Measurements from ENCODE around the gene KCNQ1.

DNA sequence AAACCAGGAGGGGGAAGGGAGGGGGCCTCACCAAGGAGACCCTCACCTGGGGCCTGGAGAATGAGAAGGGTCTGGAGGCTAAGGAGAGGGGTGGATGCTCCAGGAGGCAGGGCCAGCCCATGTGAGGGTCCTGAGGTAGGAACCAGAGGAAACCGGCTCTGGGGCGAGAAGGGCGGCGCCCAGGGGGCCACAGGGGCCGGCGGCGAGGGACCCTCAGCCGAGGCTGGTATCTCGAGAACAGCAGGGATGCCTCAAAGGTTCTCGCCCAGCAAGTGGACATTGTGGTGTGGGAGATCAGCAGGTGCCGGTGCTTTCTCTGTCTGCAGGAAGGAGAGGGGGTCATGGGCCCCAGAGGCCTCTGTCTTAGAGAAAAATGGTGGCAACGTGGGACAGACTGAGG lies 392.8 kb downstream of the KCNQ1 start:
- TF ChIP-seq, protein P1, sequence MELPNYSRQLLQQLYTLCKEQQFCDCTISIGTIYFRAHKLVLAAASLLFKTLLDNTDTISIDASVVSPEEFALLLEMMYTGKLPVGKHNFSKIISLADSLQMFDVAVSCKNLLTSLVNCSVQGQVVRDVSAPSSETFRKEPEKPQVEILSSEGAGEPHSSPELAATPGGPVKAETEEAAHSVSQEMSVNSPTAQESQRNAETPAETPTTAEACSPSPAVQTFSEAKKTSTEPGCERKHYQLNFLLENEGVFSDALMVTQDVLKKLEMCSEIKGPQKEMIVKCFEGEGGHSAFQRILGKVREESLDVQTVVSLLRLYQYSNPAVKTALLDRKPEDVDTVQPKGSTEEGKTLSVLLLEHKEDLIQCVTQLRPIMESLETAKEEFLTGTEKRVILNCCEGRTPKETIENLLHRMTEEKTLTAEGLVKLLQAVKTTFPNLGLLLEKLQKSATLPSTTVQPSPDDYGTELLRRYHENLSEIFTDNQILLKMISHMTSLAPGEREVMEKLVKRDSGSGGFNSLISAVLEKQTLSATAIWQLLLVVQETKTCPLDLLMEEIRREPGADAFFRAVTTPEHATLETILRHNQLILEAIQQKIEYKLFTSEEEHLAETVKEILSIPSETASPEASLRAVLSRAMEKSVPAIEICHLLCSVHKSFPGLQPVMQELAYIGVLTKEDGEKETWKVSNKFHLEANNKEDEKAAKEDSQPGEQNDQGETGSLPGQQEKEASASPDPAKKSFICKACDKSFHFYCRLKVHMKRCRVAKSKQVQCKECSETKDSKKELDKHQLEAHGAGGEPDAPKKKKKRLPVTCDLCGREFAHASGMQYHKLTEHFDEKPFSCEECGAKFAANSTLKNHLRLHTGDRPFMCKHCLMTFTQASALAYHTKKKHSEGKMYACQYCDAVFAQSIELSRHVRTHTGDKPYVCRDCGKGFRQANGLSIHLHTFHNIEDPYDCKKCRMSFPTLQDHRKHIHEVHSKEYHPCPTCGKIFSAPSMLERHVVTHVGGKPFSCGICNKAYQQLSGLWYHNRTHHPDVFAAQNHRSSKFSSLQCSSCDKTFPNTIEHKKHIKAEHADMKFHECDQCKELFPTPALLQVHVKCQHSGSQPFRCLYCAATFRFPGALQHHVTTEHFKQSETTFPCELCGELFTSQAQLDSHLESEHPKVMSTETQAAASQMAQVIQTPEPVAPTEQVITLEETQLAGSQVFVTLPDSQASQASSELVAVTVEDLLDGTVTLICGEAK (IDR thresholded peaks at IDR 0.05), result no peak
- TF ChIP-seq, protein P1 (CRISPR knock-in tag; IDR thresholded peaks at IDR 0.05), result no peak
- TF ChIP-seq SMARCC2 (IDR thresholded peaks at IDR 0.05; ENCODE audit: low read depth), result no peak
- TF ChIP-seq ZEB2 (IDR thresholded peaks at IDR 0.05), result no peak
- no peak for TF ChIP-seq ARID1B (IDR thresholded peaks at IDR 0.05)
- TF ChIP-seq EP300 (IDR thresholded peaks at IDR 0.05; ENCODE audit: low read length), result no peak
- no peak for TF ChIP-seq TAF1 (IDR thresholded peaks at IDR 0.05; ENCODE audit: control insufficient read depth, extremely low read depth, insufficient read depth, low read length, severe bottlenecking)
- TF ChIP-seq EGR1 (conservative IDR thresholded peaks at IDR 0.05), result no peak
- TF ChIP-seq DNMT1 (IDR thresholded peaks at IDR 0.05), result no peak
- no peak for TF ChIP-seq STAG1 (CRISPR knock-in tag; IDR thresholded peaks at IDR 0.05; ENCODE audit: borderline replicate concordance)
- TF ChIP-seq MTA3 (IDR thresholded peaks at IDR 0.05; ENCODE audit: borderline replicate concordance), result no peak
- no peak for TF ChIP-seq ZNF354B (CRISPR knock-in tag; IDR thresholded peaks at IDR 0.05)
- TF ChIP-seq, protein P2, sequence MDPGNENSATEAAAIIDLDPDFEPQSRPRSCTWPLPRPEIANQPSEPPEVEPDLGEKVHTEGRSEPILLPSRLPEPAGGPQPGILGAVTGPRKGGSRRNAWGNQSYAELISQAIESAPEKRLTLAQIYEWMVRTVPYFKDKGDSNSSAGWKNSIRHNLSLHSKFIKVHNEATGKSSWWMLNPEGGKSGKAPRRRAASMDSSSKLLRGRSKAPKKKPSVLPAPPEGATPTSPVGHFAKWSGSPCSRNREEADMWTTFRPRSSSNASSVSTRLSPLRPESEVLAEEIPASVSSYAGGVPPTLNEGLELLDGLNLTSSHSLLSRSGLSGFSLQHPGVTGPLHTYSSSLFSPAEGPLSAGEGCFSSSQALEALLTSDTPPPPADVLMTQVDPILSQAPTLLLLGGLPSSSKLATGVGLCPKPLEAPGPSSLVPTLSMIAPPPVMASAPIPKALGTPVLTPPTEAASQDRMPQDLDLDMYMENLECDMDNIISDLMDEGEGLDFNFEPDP (CRISPR knock-in tag; IDR thresholded peaks at IDR 0.05), result no peak
- no peak for TF ChIP-seq LEF1 (IDR thresholded peaks at IDR 0.05)
